ENCODE data around the gene COQ3.

DNA sequence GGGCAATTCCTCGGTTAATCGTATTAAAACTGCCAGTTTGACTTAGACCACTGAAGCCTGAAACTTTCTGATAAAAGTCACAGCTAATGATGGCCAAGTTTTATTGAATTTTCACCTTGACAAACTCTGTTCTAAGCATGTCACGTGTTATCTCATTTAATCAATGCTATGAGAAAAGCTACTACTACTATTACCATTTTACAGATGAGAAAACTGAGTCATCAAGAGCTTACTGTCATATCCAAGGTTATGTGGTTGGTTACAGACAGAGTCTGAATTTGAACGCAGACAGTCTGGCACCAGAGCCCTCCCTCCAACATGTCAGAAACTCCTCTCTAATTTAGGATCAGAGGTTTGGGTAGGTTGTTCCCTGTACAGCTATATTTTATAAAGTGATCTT, 48.8 kb downstream of the COQ3 start:
- TF ChIP-seq POLR2AphosphoS5 (IDR thresholded peaks at IDR 0.05; ENCODE audit: low read depth, low read length): no peak
- no peak for TF ChIP-seq POLR2A (IDR thresholded peaks at IDR 0.05; ENCODE audit: low read depth, low read length)
